Activated T-cell treated with anti-CD3 and anti-CD28 coated beads for 1 hour (primary cell): ENCODE data around the gene CRLF3.
"Not testable (repeated sequence)": the region's sequence is repeated elsewhere in the genome, so short reads cannot be mapped to it uniquely, and the experiment has no call there.

Experiments
- DNase-seq: peaks from one replicate; pipeline ENCODE4 v3.0.0-alpha.2; 2020; ENCODE audit warnings: low read depth

Gene CRLF3

DNA sequence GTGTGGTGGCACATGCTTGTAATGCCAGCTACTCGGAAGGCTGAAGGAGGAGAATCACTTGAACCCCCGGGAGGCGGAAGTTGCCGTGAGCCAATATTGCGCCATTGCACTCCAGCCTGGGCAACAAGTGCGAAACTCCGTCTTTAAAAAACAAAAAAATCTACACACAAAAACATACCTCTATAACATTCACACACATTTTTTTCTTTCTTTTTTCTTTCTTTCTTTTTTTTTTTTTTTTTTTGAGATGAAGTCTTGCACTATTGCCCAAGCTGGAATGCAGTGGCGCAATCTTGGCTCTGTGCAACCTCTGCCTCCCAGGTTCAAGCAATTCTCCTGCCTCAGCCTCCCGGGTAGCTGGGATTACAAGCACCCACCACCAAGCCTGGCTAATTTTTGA is 9.6 kb downstream of the CRLF3 start:
- DNase-seq: not testable (repeated sequence)

DNA sequence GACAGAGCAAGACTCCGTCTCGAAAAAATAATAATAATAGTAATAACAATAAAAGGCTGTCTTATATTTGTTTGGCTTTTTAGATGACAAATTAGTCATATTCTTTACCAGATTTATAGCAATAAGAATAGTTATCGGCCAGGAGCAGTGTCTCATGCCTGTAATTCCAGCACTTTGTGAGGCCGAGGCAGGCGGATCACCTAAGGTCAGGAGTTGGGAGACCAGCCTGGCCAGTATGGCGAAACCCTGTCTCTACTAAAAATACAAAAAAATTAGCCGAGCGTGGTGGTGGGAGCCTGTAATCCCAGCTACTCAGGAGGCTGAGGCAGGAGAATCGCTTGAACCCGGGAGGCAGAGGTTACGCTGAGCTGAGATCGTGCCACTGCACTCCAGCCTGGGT is 10.3 kb downstream of the CRLF3 start:
- not testable (repeated sequence) for DNase-seq

DNA sequence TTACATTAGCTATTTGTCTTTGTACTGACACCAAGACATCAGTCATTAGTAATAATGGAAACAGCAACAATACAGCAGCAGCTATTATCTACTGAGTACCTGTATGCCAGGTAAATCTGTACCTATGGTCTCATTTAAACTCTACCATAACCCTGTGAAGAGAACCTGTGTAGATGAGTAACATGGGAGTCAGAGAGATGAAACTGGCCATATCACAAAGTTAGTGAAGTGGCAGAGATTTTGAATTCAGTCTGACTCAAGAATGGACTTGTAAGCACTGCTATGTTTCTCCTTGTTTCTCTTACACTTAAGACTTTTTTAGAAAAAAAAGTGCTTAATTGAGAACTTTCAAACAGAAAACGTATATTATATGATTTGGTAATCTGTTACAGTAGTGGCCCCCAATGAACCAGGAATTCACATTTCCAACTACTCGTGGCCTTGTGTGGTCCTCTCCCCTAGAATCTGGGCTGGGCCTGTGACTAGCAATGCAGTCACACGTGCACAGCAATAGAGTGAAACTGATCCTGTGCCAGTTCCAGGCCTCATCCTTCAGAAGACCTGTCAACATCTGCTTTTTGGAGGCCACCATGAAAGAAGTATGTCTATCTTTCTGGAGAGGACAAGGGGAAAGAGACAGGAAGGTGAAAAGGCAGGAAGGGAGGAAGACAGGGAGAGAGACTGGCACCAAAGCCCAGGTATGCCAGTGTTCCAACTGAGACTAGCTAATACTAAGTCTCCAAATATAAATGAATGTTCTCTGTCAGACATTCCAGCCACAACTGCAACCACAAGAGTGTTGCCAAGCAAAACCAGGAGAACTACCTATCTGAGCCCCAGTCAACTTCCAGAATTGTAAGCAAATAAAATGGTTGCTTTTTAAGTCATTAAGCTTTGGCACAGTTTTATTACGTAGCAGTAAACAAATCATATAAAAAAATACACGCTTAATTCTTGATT is 12.0 kb downstream of the CRLF3 start:
- no peak for DNase-seq

DNA sequence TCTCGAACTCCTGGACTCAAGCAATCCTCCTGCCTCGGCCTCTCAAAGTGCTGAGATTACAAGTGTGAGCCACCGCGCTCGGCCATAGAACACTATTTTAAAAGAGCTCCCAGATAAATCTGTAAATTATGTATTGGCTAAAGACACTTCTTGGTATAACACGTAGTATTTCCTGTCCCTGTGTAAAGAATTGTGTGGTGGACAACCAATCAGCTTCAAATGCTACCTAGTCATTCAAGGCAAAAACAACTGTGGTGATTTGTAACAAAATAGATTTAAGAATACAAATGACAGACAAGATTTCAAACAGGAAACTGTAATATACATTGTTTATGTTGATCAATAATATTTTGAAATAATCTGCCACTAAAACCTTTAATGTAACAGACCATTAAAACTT is 14.6 kb downstream of the CRLF3 start:
- DNase-seq: no peak

DNA sequence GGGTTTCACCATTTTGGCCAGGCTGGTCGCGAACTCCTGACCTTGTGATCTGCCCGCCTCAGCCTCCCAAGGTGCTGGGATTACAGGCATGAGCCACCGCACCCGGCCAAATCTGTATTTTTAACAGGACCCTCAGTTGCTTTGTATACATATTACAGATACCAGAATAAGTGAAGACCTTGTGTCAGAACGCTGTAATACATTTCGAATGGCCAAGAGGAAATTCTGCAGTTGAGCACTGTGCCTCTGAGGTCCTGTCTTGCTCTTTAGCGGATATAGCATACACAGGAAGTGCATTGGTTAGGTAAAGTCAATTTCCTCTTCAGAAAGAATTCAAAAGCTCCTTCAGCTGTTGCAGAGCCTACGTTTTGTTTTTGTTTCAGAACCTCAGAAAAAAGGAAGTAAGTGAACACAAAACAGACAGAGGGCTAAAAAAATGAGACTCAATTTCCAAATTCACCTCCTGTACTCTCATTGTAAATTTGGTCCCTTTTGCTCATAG is 15.7 kb downstream of the CRLF3 start:
- DNase-seq: no peak

DNA sequence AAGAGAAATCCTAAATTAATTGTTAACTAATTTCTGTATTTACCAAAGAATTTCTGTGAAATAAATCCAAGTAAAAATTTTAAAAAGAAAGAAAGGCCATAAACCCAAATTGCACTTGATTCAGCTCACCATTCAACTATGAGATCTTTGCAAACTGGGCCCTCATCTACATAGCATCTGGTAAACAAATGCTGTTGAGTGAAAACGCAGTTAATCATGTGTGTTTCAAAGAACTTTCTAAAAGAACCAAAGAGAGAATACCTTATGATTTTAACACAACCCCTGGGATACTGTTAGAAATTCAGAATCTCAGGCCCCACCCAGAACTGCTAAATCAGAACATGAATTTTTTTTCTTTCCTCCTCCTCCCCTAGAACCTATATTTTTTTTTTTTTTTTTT is 16.6 kb downstream of the CRLF3 start:
- no peak for DNase-seq

DNA sequence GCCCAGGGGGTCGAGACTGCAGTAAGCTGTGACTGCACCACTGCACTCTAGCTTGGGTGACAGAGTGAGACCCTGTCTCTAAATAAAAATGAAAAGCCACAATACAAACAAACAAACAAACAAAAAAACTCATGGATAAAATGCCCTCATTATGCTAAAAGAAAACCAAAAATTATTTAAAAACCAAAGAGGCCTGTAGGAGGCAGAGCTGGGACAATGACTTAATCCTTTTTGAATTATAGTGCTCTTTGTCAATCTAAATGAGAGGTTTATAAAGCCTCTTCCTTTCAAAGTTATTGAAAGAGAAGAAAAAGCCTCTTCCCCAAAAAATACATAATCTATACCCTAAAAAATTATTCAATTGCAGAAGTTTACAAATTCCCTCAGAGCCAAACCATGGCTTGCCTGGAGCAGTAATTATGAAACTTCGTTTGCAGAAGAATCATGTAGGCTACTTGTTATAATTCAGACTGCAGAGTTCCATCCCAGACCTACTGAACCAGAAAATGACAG is 18.5 kb downstream of the CRLF3 start:
- DNase-seq: no peak

DNA sequence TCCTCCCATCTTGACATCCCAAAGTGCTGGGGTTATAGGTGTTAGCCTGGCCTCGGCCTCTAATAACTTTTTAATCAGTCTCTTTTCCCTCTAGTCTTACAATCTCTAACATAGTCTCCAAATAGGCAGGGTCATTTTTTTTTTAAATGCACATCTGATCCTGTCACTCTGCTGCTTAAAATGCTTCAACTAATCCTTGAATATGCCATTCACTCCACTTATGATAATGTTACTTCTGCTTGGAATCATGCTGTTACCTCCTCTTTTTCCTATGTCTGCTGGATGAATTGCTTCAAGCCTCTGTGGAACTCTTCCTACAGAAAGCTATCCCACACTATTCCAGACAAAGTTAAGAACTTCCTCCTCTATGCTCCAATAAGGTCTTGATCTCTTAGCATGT is 22.8 kb downstream of the CRLF3 start:
- no peak for DNase-seq

DNA sequence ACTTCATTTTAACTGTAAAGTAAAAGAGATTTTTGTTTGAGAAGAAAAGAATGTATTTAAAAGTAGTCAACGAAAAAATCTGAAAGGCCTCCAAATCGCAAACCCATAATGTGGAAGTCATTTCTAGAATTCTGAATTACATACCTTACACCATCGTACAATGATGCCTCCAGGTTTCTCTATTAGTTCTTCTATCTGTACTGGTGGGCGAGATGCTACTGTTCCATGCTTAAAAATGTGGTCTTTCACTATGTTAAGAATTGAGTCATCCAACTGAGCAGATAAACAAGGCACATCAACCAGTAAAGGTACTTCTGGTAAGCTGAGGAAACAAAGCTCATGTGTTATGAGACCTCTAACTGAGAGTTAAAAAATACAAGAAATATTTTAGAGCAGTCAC is 28.5 kb downstream of the CRLF3 start:
- no peak for DNase-seq

DNA sequence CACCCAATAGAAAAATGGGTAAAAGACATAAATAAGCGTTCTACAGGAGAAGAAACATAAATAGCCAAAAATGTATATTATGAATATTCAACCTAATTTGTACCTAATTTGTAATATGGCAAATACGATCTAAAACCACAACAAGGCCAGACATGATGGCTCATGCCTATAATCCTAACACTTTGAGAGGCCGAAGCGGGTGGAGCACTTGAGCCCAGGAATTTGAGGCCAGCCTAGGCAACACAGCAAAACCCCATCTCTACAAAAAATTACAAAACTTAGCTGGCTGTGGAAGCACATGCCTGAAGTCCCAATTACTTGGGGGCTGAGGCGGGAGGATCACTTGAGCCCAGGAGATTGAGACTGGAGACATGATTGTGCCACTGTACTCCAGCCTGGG is 30.1 kb downstream of the CRLF3 start:
- DNase-seq: no peak

DNA sequence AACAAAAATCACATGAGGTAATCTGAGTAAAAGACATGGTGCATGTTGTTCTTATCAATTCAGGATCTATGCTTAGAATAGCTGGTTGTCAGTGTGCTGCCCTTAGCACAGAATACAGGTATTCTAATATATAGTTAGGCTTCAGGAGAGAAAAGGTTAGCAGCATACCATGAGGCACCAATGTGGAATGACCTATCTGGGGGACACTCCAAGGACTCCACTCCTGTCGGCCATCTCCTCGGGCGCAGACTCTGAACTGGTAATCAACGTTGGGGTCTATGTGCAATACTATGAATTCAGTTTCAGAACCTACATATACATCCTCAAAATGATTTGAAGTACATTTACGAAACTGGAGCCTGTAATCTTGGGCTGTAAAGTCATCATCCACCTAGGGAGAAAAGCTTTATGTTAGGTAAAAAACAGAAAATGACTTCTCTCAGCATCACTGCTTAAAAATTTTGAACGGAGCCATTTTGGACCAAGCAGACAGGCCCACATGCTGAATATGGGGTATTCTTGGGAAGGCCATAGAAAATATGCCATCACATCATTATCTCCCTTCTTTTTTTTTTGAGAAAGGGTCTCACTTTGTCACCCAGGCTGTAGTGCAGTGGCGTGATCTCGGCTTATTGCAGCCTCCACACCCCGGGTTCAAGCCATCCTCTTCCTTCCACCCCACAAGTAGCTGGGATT is 31.1 kb downstream of the CRLF3 start:
- DNase-seq: no peak

DNA sequence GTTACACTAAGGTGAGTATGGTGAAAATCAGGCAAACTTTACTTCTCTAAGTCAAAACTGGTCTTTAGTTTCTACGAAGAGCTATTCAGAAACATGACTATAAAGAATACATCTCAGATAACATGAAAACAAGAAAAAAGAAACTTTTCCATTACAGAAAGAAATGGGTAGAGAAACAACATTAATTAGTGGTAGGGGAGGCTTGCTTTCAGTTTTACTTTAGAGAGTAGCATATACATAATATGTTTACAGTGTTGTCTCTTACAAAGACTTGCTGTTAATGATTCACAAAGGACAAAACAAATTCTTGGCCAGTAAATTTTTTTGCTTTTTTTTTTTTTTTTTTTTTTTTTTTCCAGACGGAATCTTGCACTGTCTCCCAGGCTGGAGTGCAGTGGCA is 34.2 kb downstream of the CRLF3 start:
- DNase-seq: no peak

DNA sequence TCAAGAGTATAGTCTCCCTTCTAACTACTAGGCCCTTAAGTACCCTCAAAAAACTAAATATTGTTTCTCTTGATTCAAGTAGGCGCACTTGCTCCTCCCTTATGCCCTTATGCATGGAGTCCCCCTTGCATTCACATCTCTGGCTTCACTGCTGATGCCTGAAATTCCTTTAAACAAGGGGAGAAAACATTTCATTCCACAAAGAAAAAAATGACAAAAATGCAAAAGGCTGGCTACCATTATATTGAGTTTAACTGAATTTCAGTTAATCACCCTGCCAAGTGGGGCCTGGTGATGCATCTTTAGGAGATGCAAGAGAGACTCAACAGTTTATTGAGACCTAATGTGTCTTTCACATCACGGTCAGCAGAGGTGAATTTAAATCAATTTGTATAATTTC is 35.6 kb downstream of the CRLF3 start:
- DNase-seq: no peak

DNA sequence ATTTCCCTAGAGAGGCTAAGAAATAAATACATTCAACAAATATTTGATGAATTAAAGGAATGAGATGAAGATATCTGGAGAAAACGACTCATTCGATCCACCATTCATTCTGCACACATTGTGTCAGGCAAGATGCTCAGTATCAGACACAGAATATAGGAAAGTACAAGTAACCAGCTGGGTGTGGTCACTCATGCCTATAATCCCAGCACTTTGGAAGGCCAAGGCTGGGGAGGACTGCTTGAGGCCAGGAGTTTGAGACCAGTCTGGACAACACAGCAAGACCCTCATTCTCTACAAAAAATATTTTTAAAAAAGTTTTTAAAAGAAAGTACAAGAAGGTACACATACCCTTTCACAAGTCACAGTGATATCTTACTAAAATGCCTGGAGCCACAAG is 42.3 kb downstream of the CRLF3 start:
- no peak for DNase-seq

DNA sequence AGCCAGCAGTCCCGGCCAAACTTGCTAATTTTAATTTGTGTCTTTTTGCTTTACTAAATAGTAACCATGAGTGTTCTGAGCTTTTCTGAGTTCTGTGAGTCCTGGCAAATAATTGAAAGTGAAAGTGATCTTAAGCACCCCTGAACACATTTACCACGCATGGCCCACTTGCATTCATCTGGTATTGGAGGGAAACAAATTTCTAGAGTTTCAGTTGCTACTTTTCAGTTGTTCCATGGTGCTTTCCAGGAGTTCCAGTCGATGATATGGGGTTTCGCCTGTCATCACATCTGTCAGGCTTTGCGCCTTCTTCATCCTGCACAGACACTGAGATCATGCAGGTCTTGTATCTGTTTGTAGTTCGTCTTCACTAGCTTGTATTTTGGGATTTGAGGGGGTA is 44.1 kb downstream of the CRLF3 start:
- no peak for DNase-seq

DNA sequence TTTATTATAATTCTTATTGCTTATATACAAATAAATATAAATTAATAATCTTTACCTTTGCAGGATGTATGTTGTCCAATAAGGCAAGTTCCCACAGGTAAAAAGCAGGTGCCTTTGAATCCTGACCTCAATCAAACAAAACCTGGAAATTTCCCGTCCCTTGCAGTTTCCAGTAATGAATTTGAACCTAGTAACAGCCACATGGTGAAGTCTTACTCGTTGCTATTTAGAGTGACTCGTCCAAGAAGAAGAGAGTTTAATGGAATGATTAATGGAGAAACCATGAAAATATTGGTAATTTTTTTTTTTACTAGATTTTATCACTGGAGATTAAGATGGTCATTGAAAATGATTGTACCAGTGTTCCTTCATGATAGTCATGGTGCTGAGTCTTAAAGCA is 55.7 kb downstream of the CRLF3 start:
- not testable (repeated sequence) for DNase-seq

DNA sequence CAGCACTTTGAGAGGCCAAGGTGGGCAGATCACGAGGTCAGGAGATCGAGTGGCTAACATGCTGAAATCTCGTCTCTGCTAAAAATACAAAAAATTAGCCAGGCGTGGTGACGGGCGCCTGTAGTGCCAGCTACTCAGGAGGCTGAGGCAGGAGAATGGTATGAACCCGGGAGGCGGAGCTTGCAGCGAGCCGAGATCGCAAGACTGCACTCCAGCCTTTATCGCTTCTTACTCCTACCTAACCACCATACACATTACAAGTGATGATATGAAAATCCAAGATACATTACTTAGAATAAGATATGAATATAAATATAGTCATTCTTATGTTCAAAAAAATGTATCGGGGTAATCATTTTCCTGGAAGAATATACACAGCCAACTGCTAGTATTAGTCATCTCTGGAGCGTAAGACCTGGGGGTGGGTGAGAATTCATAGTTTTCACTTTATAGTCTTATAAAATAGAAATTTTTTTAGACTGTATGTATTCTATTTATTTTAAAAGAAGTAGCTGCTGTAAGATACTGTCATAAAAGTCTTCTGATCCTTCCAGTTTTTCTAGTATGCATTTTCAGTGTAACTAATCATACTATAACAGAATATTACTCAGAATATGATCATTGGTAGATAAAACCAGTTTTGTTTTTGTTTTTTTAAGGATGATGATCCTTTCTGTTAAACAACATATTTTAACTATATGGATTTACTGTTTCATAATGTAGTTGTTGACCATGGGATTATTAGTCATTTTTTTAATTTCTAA is 56.7 kb downstream of the CRLF3 start:
- DNase-seq: not testable (repeated sequence)

DNA sequence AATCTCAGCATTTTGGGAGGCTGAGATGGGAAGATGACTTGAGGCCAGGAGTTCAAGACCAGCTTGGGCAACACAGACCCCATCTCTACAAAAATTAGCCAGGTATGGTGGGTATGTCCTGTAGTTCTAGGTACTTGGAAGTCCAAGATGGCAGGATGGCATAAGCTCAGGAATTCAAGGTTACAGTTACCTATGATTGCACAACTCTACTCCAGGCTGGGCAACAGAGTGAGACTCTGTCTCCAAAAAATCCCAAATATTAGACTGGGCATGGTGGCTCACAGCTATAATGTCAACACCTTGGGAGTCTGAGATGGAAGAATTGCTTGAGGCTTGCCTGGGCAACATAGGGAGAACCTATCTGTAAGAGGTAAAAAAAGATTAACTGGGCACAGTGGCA is 63.4 kb downstream of the CRLF3 start:
- DNase-seq: no peak

DNA sequence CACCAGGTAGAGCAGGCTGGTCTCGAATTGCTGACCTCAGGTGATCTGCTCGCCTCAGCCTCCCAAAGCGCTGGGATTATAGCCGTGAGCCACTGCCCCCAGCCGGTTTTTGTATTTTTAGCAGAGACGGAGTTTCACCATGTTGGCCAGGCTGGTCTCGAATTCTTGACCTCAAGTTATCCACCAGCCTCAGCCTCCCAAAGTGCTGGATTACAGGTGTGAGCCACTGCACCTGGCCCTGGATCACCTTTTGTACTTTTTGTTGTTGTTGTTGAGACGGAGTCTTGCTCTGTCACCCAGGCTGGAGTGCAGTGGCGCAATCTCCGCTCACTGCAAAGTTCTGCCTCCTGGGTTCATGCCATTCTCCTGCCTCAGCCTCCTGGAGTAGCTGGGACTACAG is 71.2 kb downstream of the CRLF3 start:
- DNase-seq: not testable (repeated sequence)

DNA sequence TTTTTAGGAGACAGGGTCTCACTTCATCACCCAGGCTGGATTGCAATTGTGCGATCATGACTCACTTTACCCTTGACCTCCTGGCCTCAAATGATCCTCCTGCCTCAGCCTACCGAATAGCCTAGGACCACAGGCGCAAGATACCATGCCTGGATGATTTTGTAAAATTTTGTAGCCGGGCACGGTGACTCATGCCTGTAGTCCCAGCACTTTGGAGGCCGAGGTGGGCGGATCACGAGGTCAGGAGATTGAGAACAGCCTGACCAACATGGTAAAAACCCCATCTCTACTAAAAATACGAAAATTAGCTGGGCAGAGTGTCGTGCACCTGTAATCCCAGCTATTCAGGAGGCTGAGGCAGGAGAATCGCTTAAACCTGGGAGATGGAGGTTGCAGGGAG is 73.5 kb downstream of the CRLF3 start:
- not testable (repeated sequence) for DNase-seq

DNA sequence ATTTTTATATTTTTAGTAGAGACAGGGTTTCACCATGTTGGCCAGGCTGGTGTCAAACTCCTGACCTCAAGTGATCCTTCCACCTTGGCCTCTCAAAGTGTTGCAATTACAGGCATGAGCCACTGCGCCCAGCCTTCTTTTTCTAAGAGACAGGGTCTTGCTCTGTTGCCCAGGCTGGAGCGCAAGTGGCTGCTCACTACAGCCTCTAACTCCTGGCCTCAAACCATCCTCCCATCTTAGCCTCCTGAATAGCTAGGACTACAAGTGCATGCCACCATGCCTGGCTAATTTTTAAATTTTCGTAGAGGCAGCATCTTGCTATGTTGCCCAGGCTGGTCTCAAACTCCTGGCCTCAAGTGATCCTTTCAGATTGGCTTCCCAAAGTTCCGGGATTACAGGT is 76.9 kb downstream of the CRLF3 start:
- not testable (repeated sequence) for DNase-seq

DNA sequence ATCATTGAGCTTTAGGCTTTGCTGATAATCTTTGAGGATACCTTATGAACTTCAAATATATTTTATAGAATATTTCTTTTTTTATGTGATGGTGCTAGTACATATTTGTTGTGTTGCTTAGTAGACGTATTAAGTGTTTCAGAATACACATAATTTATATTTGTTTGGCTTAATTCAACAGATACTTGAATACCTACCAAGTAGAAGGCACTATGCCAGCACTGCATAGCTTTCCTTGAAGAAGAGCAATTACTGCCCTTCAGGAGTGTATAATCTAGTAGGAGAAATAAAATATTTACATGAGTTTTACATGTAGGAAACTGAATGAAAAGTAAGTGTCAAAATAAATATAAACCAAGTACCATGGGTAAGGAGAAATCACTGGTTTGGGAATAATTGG is 81.8 kb downstream of the CRLF3 start:
- DNase-seq: not testable (repeated sequence)
